ENCODE measurements around the gene VEZT.
"Not testable (repeated sequence)": the region's sequence is repeated elsewhere in the genome, so short reads cannot be mapped to it uniquely, and the experiment has no call there.

The VEZT gene

DNA sequence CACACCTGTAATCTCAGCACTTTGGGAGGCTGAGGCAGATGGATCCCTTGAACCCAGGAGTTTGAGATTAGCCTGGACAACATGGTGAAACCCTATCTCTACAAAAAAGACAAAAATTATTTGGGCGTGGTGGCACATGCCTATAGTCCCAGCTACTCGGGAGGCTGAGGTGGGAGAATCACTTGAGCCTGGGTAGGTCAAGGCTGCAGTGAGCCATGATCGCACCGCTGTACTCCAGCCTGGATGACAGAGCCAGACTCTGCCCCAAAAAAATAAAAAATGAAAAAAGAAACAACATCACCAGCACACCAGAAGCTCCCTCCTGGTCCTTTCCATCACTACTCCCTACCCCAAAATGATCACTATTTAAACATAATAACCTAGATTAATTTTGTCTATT lies 2.6 kb downstream of the VEZT start:
- FAIRE-seq = no peak
- no peak for DNase-seq (ENCODE audit: extremely low spot score, insufficient read length, low read depth)

DNA sequence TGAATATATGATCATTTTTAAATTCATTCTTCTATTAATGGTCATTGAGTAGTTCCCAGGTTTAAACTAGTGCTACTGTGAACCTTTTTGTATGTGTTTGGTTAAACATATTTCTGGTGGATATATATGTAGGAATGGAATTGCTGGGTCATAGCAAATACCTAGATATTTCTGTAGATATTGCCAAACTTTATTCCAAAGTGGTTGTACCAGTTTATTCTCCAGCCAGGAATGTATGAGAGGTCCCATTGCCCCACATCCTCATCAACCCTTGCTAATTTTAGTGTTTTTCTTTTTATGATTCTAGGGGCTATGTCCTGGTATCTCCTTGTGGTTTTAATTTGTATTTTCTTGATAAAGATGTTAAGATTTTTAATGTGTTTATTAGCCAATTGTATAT lies 3.1 kb downstream of the VEZT start:
- DNase-seq (ENCODE audit: extremely low spot score, insufficient read length, low read depth) = no peak
- no peak for FAIRE-seq

DNA sequence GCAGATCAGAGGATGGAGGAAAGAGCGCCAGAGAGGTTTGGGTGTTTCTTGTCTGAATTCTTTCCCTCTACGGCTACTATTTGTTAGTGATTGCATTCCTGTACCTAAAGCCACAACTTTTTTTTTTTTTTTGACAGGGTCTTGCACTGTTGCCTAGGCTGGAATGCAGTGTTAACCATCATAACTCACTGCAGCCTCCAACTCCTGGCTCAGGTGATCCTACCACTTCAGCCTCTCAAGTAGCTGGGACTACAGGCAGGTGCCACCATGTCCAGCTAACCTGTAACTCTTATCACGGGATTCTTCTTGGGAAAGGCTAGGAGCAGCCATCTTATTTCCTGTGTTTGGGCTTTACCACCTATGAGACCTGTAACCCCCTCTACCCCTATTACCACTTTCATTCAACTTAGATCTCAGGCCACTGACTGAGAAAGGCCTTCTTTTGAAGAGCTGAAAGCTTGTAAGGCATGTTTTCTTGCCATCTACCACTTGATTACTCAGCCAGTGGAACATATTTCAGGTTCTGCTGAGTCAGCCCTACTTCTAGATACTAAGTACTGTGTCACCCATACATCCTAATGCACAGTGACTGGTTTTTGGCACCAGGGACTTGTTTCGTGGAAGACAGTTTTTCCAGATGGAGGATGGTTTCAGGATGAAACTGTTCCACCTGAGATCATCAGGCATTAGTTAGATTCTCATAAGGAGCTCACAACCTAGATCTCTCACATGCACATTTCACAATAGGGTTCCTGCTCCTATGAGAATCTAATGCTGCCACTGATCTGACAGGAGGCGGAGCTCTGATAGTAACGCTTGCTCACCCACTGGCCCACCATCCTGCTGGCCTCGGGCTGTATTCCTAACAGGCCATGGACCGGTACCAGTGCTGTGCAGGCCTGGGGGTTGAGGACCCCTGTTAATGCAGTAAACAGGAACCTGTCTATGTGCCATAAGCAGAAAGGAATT lies 6.9 kb downstream of the VEZT start:
- FAIRE-seq (no peak), DNase-seq (ENCODE audit: extremely low spot score, insufficient read length, low read depth) (no peak)

DNA sequence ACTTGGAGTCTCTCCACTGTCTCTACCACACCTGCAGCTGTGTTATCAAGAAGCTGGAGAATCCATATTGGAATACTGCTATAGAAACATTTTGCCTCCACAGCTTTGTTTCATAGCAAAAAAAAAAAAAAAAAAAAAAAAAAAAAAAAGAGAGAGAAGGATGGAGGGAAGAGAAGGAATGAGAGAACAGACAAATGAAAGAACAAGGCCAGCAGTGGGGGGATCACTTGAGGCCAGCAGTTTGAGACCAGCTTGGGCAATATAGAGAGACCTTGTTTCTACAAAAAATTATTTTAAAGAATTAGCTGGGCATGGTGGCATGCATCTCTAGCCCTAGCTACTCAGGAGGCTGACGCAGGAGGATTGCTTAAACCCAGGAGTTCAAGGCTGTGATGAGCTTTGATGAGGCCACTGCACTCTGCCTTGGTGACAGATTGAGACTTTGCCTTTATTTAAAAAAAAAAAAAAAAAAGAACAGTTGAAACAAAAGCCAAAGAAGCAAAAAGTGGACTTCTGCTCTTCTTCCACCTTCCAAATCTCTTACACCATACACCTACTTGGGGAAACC lies 8.1 kb downstream of the VEZT start:
- DNase-seq (ENCODE audit: extremely low spot score, insufficient read length, low read depth) = no peak
- no peak for FAIRE-seq

DNA sequence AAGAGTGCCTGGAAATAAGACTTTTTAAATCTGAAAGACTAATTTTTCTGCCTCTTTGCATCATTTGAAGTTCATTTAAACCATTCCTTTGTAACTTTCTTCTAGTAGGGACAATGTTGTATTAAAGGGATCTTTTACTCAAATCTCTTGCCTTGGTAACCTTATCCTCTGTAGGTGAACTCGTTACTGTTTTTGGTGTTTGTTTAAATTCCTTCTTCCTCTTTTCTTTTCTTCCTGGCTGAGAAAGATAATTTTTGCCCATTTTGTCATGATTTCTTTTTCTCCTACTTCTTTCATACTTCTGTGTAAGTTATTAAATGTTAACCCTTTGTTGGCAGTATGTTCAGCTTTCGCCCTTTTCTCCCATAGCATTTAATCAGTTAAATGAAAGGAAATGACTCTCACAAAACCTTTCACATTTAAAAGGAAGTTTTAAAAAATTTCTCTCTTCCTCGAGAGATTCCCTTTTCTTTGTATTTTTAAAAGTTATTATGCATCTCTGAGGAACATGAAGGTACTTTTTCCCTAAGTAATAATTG lies 10.3 kb downstream of the VEZT start:
- DNase-seq (ENCODE audit: extremely low spot score, insufficient read length, low read depth) (no peak), FAIRE-seq (no peak)

DNA sequence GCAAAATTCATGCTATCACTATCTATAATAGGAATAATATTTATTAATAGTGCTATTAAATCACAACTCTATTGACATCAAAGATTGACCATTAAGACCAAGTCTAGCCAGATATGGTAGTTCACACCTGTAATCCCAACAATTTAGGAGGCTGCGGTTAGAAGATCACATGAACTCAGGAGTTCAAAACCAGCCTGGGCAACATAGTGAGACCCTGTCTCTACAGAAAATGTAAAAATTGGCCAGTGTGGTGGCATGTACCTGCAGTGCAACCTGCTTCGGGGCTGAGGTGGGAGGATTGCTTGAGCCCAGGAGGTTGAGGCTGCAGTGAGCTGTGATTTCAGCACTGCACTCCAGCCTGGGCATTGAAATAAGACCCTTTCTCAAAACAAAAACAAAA lies 11.0 kb downstream of the VEZT start:
- DNase-seq (ENCODE audit: extremely low spot score, insufficient read length, low read depth) (no peak), FAIRE-seq (no peak)

DNA sequence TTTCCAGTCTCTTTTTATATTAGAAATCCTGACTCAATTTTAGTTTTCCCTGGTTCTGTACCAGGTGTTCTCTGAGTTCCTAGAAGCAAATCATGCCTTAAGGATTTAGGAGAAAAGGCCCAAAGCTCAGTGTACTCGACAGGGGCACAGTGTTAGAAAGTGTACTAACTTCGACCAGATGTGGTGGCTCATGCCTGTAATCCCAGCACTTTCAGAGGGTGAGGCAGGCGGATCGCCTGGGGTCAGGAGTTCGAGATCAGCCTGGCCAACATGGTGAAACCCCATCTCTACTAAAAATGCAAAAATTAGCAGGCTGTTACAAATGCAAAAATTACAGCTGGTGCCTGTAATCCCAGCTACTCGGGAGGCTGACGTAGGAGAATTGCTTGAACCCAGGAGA lies 12.0 kb downstream of the VEZT start:
- no peak for FAIRE-seq
- DNase-seq (ENCODE audit: extremely low spot score, insufficient read length, low read depth) = no peak

DNA sequence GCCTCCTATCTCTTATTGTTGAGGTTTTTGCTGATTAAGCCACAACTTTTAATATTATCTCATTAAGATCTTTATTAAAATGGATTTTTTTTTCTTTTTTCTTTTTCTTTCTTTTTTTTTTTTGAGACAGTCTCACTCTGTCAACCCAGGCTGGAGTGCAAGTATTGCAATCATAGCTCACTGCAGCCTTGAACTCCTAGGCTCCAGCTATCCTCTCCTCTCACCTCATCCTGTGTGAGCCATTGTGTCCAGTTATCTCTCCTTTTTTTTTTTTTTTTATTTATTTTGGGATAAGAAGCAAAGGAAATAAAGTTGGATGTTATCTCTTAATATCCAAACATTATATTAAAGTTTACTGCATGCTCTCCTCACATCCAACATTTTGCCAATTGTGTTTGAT lies 12.7 kb downstream of the VEZT start:
- FAIRE-seq (no peak), DNase-seq (ENCODE audit: extremely low spot score, insufficient read length, low read depth) (no peak)

DNA sequence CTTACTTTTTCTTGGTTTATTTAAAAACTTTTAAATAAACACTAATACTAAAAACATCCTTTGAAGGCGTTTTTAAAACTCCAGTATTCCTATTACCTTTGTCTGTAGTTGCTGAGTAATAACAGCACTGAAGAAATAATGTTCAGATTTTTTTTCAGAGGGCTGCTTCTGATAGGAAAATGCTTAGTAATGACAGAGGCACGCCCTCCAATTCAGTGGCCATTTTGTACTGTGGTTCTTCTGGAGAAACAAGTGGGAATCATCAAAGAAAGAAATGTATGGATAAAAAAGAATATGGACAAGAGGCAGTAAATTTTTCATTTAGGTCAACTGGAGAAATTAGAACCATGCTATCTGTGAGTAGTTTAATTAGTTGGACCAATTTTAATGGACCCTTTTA lies 13.6 kb downstream of the VEZT start:
- FAIRE-seq = no peak
- DNase-seq (ENCODE audit: extremely low spot score, insufficient read length, low read depth) = no peak

DNA sequence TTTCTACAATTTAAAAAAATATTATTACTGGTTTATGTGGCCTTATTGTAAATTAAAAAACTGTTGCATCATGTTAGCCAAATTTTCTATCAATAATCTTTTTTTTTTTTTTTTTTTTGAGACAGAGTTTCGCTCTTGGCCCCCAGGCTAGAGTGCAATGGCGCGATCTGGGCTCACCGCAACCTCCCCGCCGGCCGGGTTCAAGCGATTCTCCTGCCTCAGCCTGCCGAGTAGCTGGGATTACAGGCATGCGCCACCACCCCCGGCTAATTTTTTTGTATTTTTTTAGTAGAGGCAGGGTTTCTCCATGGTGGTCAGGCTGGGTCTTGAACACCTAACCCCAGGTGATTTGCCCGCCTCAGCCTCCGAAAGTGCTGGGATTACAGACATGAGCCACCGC lies 16.6 kb downstream of the VEZT start:
- not testable (repeated sequence) for DNase-seq (ENCODE audit: extremely low spot score, insufficient read length, low read depth); FAIRE-seq

DNA sequence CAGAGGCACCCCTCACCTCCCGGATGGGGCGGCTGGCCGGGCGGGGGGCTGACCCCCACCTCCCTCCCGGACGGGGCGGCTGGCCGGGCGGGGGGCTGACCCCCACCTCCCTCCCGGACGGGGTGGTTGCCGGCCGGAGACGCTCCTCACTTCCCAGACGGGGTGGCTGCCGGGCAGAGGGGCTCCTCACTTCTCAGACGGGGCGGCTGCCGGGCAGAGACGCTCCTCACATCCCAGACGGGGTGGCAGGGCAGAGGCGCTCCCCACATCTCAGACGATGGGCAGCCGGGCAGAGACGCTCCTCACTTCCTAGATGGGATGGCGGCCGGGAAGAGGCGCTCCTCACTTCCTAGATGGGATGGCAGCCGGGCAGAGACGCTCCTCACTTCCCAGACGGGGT lies 18.0 kb downstream of the VEZT start:
- DNase-seq (ENCODE audit: extremely low spot score, insufficient read length, low read depth); FAIRE-seq: not testable (repeated sequence)

DNA sequence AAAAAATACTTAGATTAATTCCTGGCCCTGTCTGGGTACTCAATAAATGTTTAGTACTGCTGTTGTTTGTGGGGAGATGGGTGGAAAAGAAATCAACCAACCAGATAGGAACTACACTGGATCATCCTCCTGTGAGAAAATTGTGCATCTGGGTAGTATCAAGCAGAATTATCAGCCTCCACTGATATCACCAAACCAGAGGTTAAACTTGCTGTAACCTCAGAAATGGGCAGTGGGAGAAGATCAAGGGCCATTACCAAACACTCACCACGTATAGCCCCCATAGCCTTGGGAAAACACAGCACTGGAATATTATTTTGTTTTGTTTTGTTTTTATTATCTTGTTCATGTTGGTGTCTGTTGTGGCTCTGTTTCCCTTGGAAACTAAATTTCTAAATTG lies 19.7 kb downstream of the VEZT start:
- no peak for FAIRE-seq

DNA sequence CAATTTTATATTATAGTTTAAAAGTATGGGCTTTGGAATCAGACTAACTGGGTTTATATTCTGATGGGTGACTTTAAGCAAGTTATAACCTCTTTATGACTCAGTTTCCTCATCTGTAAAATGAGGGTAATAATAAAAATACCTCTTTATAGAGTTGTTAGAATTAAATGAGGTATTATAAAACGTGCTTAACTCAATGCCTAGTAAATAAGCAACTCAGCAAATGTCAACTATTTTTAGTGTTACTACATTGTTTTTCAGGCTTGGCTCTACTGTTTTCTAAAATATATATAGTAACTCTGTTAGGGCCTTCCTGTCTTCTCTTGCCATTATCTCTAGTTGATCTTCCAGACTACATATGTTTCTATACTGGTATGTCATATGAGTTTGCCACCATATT lies 20.5 kb downstream of the VEZT start:
- no peak for FAIRE-seq

More for the DNA sequence above, 19.7 kb downstream of the VEZT start:
- DNase-seq (ENCODE audit: extremely low spot score, insufficient read length, low read depth) = no peak

DNA sequence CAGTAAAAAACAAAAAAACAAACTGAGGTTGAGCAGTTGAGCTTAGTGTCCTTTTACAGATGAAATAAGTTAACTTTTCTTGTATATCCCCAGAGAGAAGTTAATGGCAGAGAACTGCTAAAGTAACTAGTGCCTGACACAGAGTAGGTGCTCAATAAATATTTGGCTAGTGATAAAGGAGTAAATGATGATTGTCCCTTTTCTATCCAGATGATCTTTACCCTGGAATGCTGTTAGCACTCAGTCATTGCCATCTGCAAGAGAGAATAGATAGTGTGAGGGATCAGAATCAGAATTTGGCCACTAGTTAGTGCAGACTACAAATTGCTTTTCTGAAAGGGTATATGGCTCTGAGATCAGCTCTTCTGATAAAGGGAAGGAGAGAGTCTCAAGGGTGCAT lies 21.6 kb downstream of the VEZT start:
- FAIRE-seq (no peak), DNase-seq (ENCODE audit: extremely low spot score, insufficient read length, low read depth) (no peak)

More for the DNA sequence above, 20.5 kb downstream of the VEZT start:
- no peak for DNase-seq (ENCODE audit: extremely low spot score, insufficient read length, low read depth)

DNA sequence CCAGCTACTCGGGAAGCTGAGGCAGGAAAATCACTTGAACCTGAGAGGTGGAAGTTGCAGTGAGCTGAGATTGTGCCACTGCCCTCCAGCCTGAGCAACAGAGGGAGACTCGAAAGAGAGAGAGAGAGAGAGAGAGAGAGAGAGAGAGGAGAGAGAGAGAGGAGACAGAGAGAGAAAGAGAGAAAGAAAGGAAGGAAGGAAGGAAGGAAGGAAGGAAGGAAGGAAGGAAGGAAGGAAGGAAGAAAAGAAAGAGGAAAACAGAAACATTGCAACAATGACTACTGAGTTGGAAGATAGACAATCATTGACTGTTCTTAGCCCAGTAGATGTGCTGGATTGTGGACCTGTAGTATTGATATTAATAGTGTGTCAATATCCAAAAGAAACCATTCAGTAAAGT lies 22.2 kb downstream of the VEZT start:
- DNase-seq (ENCODE audit: extremely low spot score, insufficient read length, low read depth); FAIRE-seq: not testable (repeated sequence)

DNA sequence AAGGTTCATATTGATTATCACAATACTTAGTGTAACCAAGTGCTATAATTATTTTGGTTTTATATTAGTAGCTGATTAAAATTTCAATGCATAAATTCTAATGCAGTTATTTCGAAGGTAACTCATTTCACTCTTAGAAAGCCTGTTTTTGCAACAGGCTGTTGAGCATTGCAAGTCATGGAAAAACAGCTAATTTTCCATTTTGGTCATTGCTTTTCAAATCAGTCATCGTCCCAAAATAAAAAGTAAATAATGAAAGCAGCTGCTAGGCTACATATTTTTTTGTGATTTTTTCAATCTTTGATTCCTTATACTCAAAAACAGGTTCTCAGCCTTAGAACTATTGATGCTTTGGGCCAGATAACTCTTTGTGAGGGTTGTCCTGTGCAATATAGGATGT lies 22.9 kb downstream of the VEZT start:
- DNase-seq (ENCODE audit: extremely low spot score, insufficient read length, low read depth) = no peak
- no peak for FAIRE-seq

DNA sequence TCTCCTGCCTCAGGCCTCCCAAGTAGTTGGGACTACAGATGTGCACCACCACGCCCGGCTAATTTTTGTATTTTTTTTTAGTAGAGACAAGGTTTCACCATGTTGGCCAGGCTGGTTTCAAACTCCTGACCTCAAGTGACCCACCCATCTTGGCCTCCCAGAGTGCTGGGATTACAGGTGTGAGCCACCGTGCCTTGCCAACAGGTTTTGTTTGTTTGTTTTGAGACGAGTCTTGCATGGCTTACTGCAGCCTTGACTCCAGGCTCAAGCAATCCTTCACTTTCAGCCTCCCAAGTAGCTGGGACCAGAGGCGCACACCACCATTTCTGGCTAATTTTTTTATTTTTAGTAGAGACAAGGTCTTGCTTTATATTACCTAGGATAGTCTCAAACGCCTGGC lies 23.5 kb downstream of the VEZT start:
- not testable (repeated sequence) for DNase-seq (ENCODE audit: extremely low spot score, insufficient read length, low read depth); FAIRE-seq

DNA sequence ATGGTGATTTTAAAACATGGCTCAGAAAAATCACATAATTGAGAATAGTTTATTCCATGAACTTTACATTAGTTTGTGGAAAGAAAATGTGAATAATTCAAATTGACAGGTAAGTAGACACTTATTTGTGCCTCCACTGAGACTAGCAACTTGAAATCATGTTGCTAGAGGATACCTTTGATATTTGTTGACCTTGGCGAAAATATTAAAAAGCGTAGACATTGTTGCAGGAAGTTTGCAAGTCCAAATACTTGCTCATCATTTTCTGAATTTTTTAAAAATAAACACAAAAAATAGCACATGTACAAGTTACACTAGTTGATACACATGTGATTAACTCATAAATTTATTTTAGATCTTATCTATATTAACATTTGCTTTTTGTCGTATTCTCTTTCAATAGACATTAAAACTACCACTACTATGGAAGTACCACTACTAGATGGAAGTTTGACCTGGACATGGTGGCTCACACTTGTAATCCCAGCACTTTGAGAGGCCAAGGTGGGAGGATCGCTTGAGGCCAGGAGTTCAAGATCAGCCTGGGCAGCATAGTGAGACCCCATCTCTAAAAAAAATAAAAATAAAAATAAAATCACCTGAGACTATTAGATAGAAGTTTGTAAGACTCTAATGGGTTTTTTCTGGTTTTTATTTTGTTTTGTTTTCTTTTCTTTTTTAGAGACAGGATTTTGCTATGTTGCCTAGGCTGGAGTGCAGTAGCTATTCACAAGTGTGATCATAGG lies 24.3 kb downstream of the VEZT start:
- no peak for DNase-seq (ENCODE audit: extremely low spot score, insufficient read length, low read depth)
- FAIRE-seq = no peak

DNA sequence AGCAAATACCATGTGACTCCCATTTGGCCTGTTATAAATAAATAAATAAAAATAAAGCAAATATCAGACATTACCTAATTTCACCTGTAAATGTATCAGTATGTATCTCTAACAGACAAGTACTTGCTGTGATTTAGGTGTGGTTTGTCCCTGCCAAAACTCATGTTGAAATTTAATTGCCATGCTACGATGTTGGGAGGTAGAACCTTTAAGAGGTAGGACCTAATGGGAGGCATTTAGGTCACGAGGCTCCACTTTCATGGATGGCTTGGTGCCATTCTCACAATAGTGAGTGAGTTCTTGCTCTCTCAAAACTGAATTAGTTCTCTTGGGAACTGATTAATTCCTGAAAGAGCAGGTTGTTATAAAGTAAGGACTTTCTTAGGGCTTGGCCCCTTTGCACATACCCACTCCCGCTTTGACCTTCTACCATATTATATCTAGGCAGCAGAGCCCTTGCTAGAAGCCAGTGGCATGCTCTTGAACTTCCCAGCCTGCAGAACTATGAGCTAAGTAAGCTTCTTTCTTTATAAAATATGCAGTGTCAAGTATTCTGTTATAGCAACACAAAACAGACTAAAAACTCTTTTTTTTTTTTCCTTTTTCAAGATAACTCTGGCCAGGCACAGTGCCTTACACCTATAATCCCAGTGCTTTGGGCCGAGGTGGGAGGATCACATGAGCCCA lies 26.0 kb downstream of the VEZT start:
- no peak for DNase-seq (ENCODE audit: extremely low spot score, insufficient read length, low read depth)
- FAIRE-seq = no peak

DNA sequence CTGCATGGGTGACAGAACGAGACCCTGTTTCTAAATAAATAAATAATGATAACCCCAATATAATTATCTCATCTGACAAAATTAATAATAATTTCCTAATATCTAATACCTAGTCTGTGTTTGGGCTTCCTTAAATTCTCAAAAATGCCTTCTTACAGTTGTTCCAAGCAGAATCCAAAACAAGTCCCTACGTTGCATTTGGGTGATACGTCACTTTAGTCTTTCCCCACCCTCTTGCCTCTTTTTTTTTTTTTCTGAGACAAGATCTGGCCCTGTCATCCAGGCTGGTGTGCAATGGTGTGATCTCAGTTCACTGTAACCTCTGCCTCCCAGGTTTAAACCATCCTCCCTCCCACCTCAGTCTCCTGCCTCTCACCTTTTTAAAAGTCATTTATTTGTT lies 26.7 kb downstream of the VEZT start:
- no peak for FAIRE-seq

More for the DNA sequence above, 26.7 kb downstream of the VEZT start:
- no peak for DNase-seq (ENCODE audit: extremely low spot score, insufficient read length, low read depth)

Measured in GM18507 (cell line).